Measurements from ENCODE around the gene SDK1.

DNA sequence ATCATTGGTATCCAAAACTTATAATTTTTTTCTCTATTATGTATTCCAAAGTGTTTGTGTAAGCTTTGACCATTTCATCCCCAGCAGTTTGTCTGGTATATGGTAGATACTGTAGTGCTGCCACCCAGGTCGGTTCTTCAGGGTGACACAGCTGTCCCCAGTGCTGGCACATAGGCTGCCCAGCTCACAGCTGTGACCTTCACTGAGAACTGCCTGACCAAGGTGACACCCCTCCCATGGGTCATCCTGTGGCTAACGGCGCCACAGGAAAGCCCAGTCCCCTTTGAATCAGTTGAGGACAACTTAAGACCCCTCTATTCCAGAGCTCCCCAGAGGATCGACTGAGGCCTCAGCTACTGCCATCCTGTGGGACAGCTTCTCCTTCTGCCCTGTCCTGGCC lies 736.8 kb downstream of the SDK1 start:
- TF ChIP-seq EP300 (IDR thresholded peaks at IDR 0.05) (no peak), POLR2AphosphoS5 (IDR thresholded peaks at IDR 0.05) (no peak), POLR2A (IDR thresholded peaks at IDR 0.05) (no peak)
- TF ChIP-seq, protein P1, sequence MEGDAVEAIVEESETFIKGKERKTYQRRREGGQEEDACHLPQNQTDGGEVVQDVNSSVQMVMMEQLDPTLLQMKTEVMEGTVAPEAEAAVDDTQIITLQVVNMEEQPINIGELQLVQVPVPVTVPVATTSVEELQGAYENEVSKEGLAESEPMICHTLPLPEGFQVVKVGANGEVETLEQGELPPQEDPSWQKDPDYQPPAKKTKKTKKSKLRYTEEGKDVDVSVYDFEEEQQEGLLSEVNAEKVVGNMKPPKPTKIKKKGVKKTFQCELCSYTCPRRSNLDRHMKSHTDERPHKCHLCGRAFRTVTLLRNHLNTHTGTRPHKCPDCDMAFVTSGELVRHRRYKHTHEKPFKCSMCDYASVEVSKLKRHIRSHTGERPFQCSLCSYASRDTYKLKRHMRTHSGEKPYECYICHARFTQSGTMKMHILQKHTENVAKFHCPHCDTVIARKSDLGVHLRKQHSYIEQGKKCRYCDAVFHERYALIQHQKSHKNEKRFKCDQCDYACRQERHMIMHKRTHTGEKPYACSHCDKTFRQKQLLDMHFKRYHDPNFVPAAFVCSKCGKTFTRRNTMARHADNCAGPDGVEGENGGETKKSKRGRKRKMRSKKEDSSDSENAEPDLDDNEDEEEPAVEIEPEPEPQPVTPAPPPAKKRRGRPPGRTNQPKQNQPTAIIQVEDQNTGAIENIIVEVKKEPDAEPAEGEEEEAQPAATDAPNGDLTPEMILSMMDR (IDR thresholded peaks at IDR 0.05) = no peak
